Body of pancreas (tissue), 4 donors: ENCODE data around the gene ACOT7.

Source experiments
- CTCF ChIP-seq, 7 experiments: fragments of 450-650 bp in 4 of 7; fragments of 200-600 bp in 3 of 7; sonication (generic) in 3 of 7; IDR thresholded peaks; one replicate each; pipeline ENCODE4 v1.5.1; 2016 to 2019; ENCODE audit warnings: antibody characterized with exemption in 7 of 7
- POLR2A ChIP-seq, 3 donors: fragments of 450-650 bp; IDR thresholded peaks; one replicate each; pipeline ENCODE4 v1.6.1; 2016; ENCODE audit warnings: antibody characterized with exemption in 3 of 3, mild to moderate bottlenecking in 2 of 3

GRCh38 chr1:6299557-6300165, 93.9 kb downstream of the ACOT7 start:
- no peak for TF ChIP-seq CTCF (IDR thresholded peaks at IDR 0.05)
- no peak for TF ChIP-seq POLR2A (IDR thresholded peaks at IDR 0.05)
